Measurements from ENCODE around the gene GATAD2A. TPM values are rescaled to one million over a fixed set of nuclear protein-coding genes. Genes with fewer than 3 reads are reported as not detected.

GATAD2A gene, protein sequence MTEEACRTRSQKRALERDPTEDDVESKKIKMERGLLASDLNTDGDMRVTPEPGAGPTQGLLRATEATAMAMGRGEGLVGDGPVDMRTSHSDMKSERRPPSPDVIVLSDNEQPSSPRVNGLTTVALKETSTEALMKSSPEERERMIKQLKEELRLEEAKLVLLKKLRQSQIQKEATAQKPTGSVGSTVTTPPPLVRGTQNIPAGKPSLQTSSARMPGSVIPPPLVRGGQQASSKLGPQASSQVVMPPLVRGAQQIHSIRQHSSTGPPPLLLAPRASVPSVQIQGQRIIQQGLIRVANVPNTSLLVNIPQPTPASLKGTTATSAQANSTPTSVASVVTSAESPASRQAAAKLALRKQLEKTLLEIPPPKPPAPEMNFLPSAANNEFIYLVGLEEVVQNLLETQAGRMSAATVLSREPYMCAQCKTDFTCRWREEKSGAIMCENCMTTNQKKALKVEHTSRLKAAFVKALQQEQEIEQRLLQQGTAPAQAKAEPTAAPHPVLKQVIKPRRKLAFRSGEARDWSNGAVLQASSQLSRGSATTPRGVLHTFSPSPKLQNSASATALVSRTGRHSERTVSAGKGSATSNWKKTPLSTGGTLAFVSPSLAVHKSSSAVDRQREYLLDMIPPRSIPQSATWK
- 100 to 1,000 TPM in 1 of 4 donors, 10 to 100 TPM in 3; 73.8 to 128 (median 87.7) TPM for total RNA-seq

DNA sequence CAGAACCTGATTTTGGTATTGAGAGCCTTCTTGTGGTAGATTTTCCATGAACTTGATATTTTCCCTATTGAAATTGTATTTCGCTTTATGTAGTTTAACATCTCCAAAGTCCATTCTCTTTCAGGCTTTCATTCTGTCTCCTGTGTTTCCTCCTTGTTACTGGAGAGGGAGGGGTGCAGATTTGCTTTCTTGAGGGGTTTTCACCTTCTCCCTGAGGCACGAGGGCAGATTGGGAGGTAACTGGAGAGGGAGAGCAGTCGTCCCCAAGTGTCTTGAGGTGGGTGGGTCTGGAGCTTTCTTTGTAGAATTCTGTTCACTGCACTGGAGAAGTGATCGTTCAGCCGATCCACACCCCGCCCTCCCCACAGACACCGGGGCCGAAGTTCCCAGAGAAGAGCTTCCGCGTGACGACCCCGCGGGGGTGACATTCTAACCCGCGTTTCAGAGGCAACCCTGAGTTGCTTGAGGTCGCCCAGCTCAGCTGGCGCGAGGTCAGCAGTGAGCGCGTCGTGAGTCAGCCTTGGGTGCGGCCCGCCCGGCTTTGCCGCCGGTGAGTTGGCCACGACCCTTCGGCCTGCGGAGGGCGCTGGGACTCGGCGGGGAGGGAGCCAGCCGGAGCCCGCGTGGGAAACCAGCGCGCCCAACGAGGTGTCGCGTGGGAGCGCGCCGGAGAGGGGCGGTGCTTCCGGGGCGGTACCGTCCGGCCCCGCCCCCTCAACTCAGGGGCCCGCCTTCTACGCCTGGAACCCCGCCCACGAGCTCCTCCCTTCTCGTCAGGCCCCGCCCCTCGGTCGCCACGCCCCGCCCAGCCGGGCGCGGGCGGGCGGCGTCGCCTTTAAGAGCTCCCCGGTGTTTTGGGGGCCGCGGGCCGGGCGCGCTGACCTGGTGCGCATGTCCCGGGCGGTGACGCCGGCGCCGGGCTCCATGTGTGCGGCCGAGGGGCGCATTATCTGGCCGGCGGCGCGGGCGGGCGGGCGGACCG is at the start of gene GATAD2A:
GATAD2A (plus strand) TSS at position 797 of the 982 bp plus-strand sequence. CDS start 59,671 bp downstream, outside the sequence.
- 2 to 3% methylated on average over 33 to 68 of the region's 90 CpGs for WGBS, 2 donors
- TF ChIP-seq POLR2A (IDR thresholded peaks at IDR 0.05): no peak
- TF ChIP-seq, protein P1, sequence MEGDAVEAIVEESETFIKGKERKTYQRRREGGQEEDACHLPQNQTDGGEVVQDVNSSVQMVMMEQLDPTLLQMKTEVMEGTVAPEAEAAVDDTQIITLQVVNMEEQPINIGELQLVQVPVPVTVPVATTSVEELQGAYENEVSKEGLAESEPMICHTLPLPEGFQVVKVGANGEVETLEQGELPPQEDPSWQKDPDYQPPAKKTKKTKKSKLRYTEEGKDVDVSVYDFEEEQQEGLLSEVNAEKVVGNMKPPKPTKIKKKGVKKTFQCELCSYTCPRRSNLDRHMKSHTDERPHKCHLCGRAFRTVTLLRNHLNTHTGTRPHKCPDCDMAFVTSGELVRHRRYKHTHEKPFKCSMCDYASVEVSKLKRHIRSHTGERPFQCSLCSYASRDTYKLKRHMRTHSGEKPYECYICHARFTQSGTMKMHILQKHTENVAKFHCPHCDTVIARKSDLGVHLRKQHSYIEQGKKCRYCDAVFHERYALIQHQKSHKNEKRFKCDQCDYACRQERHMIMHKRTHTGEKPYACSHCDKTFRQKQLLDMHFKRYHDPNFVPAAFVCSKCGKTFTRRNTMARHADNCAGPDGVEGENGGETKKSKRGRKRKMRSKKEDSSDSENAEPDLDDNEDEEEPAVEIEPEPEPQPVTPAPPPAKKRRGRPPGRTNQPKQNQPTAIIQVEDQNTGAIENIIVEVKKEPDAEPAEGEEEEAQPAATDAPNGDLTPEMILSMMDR (IDR thresholded peaks at IDR 0.05): no peak
- H3K4me3 ChIP-seq (ENCODE audit: low read depth, poor library complexity, severe bottlenecking): peak within 1 kb of the TSS; percentile 84
- peak; percentile 92 to 99 for DNase-seq (ENCODE audit: low spot score in 2 of 2)
- intact Hi-C loops (cut with DNase I; ENCODE audit: low total_unique reads): no loop called here

DNA sequence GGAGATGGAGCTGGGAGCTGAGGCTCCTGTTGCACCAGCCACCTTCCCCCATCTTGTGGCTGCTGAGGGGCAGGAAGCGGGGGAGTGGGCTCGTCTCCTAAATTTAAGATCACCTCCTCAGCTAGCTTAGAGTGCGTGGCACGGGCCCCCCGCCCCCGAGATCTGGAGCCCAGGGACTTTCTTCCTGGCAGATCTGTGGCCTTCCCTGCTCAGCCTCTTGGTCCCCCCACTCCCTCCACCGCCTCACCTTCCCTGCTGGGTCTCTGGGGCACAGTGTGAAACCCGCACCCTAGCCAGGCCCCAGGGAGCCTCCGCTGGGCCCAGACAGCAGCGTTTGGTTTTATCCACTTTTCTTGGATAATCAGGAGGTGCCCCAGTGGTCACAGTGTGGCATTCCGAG is 49.0 kb upstream of the GATAD2A start:
- WGBS, 2 donors: 90 to 92% methylated on average over 11 of the region's 11 CpGs
- no peak for TF ChIP-seq POLR2A (IDR thresholded peaks at IDR 0.05)
- TF ChIP-seq, protein P1 (IDR thresholded peaks at IDR 0.05): no peak
- H3K4me3 ChIP-seq (ENCODE audit: low read depth, poor library complexity, severe bottlenecking): no peak overlapping the region
- DNase-seq (ENCODE audit: low spot score in 2 of 2): no peak
- intact Hi-C loops (cut with DNase I; ENCODE audit: low total_unique reads): no loop called here

DNA sequence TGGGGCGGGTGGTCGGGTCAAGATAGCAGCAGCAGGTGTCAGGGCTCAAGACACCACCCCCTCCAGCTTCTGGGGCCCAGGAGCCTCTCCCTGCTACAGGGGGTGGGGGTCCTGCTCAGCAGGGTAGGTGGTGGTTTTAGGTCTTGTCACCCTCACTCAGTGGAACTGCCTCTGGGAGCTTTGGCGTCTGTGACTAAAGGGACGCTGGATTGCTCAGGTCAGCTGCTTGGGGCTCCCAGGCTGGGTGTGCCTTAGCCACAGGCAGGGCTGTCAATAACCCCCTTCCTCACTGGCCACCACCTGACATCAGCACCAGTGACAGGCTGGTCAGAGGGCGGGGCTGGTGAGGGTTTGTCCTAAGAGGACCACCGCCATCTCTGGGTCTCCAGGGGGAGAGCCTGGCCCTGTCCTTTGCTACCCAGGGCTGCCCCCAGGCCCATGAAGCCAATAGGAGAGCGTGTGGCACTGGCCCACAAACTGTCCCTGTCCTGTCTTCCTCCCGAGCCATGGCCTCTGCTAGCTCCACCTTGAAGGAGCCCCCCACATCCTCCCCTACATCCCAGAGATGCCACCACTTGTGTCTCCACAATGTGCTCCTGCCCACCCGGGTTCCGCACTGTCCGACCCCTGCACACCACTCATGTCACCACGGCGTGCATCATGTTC is 48.4 kb upstream of the GATAD2A start:
- intact Hi-C loops (cut with DNase I; ENCODE audit: low total_unique reads): no loop called here
- TF ChIP-seq, protein P1 (IDR thresholded peaks at IDR 0.05): no peak
- no peak for DNase-seq (ENCODE audit: low spot score in 2 of 2)
- WGBS, 2 donors: 93 to 95% methylated on average over 11 to 12 of the region's 13 CpGs
- no peak overlapping the region for H3K4me3 ChIP-seq (ENCODE audit: low read depth, poor library complexity, severe bottlenecking)

DNA sequence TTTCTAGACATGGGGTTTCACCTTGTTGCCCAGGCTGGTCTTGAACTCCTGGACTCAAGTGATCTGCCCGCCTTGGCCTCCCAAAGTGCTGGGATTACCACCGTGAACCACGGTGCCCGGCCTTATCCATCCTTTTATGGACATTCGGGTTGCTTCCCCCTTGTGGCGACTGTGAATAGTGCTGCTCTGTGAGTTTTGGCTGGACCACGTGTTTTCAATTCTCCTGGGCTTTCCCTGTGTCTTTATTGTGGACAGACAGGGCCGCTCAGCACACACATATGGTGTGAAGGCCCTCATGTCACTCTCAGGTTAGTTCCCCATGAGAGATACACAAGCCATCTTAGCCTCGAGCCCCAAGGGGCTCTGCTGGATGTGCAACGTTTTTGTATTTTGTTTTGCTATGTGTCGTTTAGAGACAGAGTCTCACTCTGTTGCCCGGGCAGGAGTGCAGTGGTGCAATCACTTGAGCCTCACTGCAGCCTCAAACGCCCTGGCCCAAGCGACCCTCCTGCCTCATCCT is 44.3 kb upstream of the GATAD2A start:
- H3K4me3 ChIP-seq (ENCODE audit: low read depth, poor library complexity, severe bottlenecking): no peak overlapping the region
- DNase-seq (ENCODE audit: low spot score in 2 of 2): peak; percentile 79 to 96
- intact Hi-C loops (cut with DNase I; ENCODE audit: low total_unique reads): no loop called here
- no peak for TF ChIP-seq POLR2A (IDR thresholded peaks at IDR 0.05)
- TF ChIP-seq, protein P1 (IDR thresholded peaks at IDR 0.05): peak in 1 of 3 donors; percentile 55
- 5 to 9% methylated on average over 14 of the region's 14 CpGs for WGBS, 2 donors

DNA sequence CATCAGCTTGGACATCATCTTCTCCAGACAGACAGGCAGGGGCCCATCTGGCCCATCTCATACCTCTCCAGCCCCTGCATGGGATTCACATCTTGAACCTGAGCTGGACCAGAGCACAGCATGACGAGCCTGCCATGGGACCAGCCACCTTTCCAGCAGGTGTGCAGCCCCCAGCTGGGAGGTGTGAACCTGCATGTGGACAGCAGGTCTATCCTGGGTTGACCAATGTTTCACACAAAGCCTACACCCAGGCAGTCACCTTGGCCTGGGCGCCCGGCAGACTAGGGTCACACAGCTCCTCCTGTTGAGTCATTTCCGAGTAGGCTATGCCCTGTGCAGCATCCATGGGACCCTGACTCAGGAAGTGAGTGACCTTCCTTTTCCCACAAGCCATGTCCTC is 43.4 kb upstream of the GATAD2A start:
- intact Hi-C loops (cut with DNase I; ENCODE audit: low total_unique reads): no loop called here
- no peak for TF ChIP-seq POLR2A (IDR thresholded peaks at IDR 0.05)
- TF ChIP-seq, protein P1 (IDR thresholded peaks at IDR 0.05): no peak
- no peak overlapping the region for H3K4me3 ChIP-seq (ENCODE audit: low read depth, poor library complexity, severe bottlenecking)
- no peak for DNase-seq (ENCODE audit: low spot score in 2 of 2)
- WGBS, 2 donors: 98% methylated on average over 4 of the region's 4 CpGs
